H9 (cell line): Measurements from ENCODE around the gene DHPS. TPM values are rescaled to one million over a fixed set of nuclear protein-coding genes. Genes with fewer than 3 reads are reported as not detected.

Source experiments
- DNase-seq: peaks from one replicate; pipeline ENCODE4 v3.0.0-alpha.2; 2017
- H2AFZ ChIP-seq: one replicate; pipeline ENCODE4 v1.6.1; 2013; ENCODE audit warnings: mild to moderate bottlenecking, low read length, control low read depth, moderate library complexity
- H2AK5ac ChIP-seq: 2 replicates; pipeline ENCODE4 v1.6.1; 2013; ENCODE audit warnings: low read length, control low read depth, mixed read lengths; ENCODE audit not compliant: insufficient read length
- H2BK120ac ChIP-seq: one replicate; pipeline ENCODE4 v1.6.1; 2013; ENCODE audit warnings: low read depth, mild to moderate bottlenecking, low read length, control low read depth, inconsistent platforms; ENCODE audit not compliant: poor library complexity, severe bottlenecking
- H2BK12ac ChIP-seq: 2 replicates; pipeline ENCODE4 v1.6.1; 2013; ENCODE audit warnings: low read length, control low read depth, mixed read lengths, low read depth; ENCODE audit not compliant: insufficient read length
- H2BK15ac ChIP-seq: 2 replicates; pipeline ENCODE4 v1.6.1; 2013; ENCODE audit warnings: low read depth, low read length, control low read depth
- H2BK20ac ChIP-seq: one replicate; pipeline ENCODE4 v1.6.1; 2013; ENCODE audit warnings: low read depth, mild to moderate bottlenecking, low read length, control low read depth, inconsistent platforms; ENCODE audit not compliant: poor library complexity, severe bottlenecking
- H2BK5ac ChIP-seq: 2 replicates; pipeline ENCODE4 v1.6.1; 2013; ENCODE audit warnings: low read length, control low read depth, mixed read lengths; ENCODE audit not compliant: insufficient read length
- H3K14ac ChIP-seq: 2 replicates; pipeline ENCODE4 v1.6.1; 2013; ENCODE audit warnings: low read length, control low read depth; ENCODE audit not compliant: insufficient read depth
- H3K18ac ChIP-seq: 2 replicates; pipeline ENCODE4 v1.6.1; 2013; ENCODE audit warnings: low read depth, mild to moderate bottlenecking, mixed read lengths, low read length, control low read depth; ENCODE audit not compliant: insufficient read length
- H3K23ac ChIP-seq: 2 replicates; pipeline ENCODE4 v1.6.1; 2013; ENCODE audit warnings: low read length, control low read depth, mixed read lengths, low read depth; ENCODE audit not compliant: insufficient read length
- H3K23me2 ChIP-seq: 2 replicates; pipeline ENCODE4 v1.6.1; 2013; ENCODE audit warnings: low read depth, mild to moderate bottlenecking, mixed read lengths, low read length, control low read depth; ENCODE audit not compliant: insufficient read length, poor library complexity, severe bottlenecking
- H3K27ac ChIP-seq: 2 replicates; pipeline ENCODE4 v1.5.1; 2013; ENCODE audit warnings: low read length, control low read depth, mixed read lengths, low read depth; ENCODE audit not compliant: insufficient read length
- H3K27me3 ChIP-seq: 2 replicates; pipeline ENCODE4 v1.6.1; 2013; ENCODE audit warnings: low read length, control low read depth, inconsistent platforms; ENCODE audit not compliant: insufficient read depth
- H3K4ac ChIP-seq: 2 replicates; pipeline ENCODE4 v1.6.1; 2013; ENCODE audit warnings: low read depth, mild to moderate bottlenecking, control low read depth, inconsistent platforms, low read length, moderate library complexity
- H3K4me1 ChIP-seq: 2 replicates; pipeline ENCODE4 v1.6.1; 2013; ENCODE audit warnings: low read length, control low read depth, inconsistent platforms; ENCODE audit not compliant: insufficient read depth
- H3K4me2 ChIP-seq: 2 replicates; pipeline ENCODE4 v1.6.1; 2013; ENCODE audit warnings: low read length, control low read depth, mixed read lengths; ENCODE audit not compliant: insufficient read length, insufficient read depth
- H3K56ac ChIP-seq: 2 replicates; pipeline ENCODE4 v1.6.1; 2013; ENCODE audit warnings: low read depth, mild to moderate bottlenecking, mixed read lengths, low read length, control low read depth; ENCODE audit not compliant: insufficient read length
- H3K79me1 ChIP-seq: 2 replicates; pipeline ENCODE4 v1.6.1; 2013; ENCODE audit warnings: low read depth, mild to moderate bottlenecking, moderate library complexity, low read length, control low read depth, inconsistent platforms; ENCODE audit not compliant: insufficient read depth, poor library complexity, severe bottlenecking
- H3K79me2 ChIP-seq: 2 replicates; pipeline ENCODE4 v1.6.1; 2013; ENCODE audit warnings: low read length, control low read depth, inconsistent platforms; ENCODE audit not compliant: insufficient read depth
- H3K9ac ChIP-seq: 2 replicates; pipeline ENCODE4 v1.6.1; 2013; ENCODE audit warnings: low read length, control low read depth, mixed read lengths; ENCODE audit not compliant: insufficient read length; ENCODE audit errors: extremely low read depth
- H3K9me3 ChIP-seq: one replicate; pipeline ENCODE4 v1.6.1; 2013; ENCODE audit warnings: low read depth, low read length, inconsistent platforms; ENCODE audit not compliant: control insufficient read depth
- H3T11ph ChIP-seq: one replicate; pipeline ENCODE4 v1.6.1; 2013; ENCODE audit warnings: mild to moderate bottlenecking, low read length, control low read depth, inconsistent platforms
- H4K20me1 ChIP-seq: one replicate; pipeline ENCODE4 v1.6.1; 2013; ENCODE audit not compliant: control insufficient read depth, insufficient read length, insufficient read depth
- H4K5ac ChIP-seq: 2 replicates; pipeline ENCODE4 v1.6.1; 2013; ENCODE audit warnings: low read depth, mild to moderate bottlenecking, mixed read lengths, low read length, control low read depth; ENCODE audit not compliant: insufficient read length
- H4K8ac ChIP-seq: replicated peaks from 2 replicates; pipeline ENCODE4 v1.6.1; 2013; ENCODE audit warnings: low read length, control low read depth, mixed read lengths, low read depth; ENCODE audit not compliant: insufficient read length
- H4K91ac ChIP-seq: 2 replicates; pipeline ENCODE4 v1.6.1; 2013; ENCODE audit warnings: low read depth, mild to moderate bottlenecking, moderate library complexity, mixed read lengths, low read length, control low read depth; ENCODE audit not compliant: insufficient read length
- H3K27ac Mint-ChIP-seq, 3 experiments: 2 replicates in 2 of 3; 3 replicates in 1 of 3; pipeline ENCODE4 v1.8.0; 2020 to 2021; ENCODE audit warnings: mixed read lengths in 3 of 3, mild to moderate bottlenecking in 1 of 3, moderate library complexity in 1 of 3
- H3K27me3 Mint-ChIP-seq: 2 replicates; pipeline ENCODE4 v1.8.0; 2021; ENCODE audit warnings: low read depth, mild to moderate bottlenecking, moderate library complexity, mixed read lengths
- H3K36me3 Mint-ChIP-seq, 3 experiments: 2 replicates in 2 of 3; 3 replicates in 1 of 3; pipeline ENCODE4 v1.8.0; 2020 to 2021; ENCODE audit warnings: low read depth in 3 of 3, mixed read lengths in 3 of 3; ENCODE audit not compliant: insufficient read depth in 1 of 3
- H3K4me1 Mint-ChIP-seq, 2 experiments: 2 replicates each; pipeline ENCODE4 v1.8.0; 2020; ENCODE audit warnings: mixed read lengths in 2 of 2
- H3K4me3 Mint-ChIP-seq, 2 experiments: 2 replicates in 1 of 2; 3 replicates in 1 of 2; pipeline ENCODE4 v1.8.0; 2020 to 2021; ENCODE audit warnings: mild to moderate bottlenecking in 2 of 2, mixed read lengths in 2 of 2, moderate library complexity in 1 of 2
- H3K9me3 Mint-ChIP-seq, 2 experiments: 2 replicates in 1 of 2; 3 replicates in 1 of 2; pipeline ENCODE4 v1.8.0; 2020; ENCODE audit warnings: mild to moderate bottlenecking in 2 of 2, mixed read lengths in 2 of 2, moderate library complexity in 1 of 2
- CTCF ChIP-seq: fragments of 200-600 bp; sonication (generic); conservative IDR thresholded peaks from 3 replicates; pipeline ENCODE4 v1.8.0; 2021; ENCODE audit warnings: antibody characterized with exemption, mild to moderate bottlenecking
- WGBS: extraction: QIAGEN DNeasy Blood & Tissue Kit; methylation state at CpG from one replicate; pipeline ENCODE4 v1.1.7; 2013; ENCODE audit warnings: missing lambda C conversion rate, low lambda C conversion rate, mixed read lengths; ENCODE audit not compliant: insufficient read length; ENCODE audit errors: extremely low coverage; 5-methylcytosine and 5-hydroxymethylcytosine counted together
- total RNA-seq: library from RNA; stranded (reverse); gene quantifications from 2 replicates; pipeline ENCODE4 v1.2.1, GENCODE V29; 2021

The DHPS gene
- total RNA-seq, 1 experiment from 2014 or later, result 94.9 TPM

GRCh38 chr19:12695514-12695913, 13.8 kb upstream of the DHPS start:
- Histone ChIP-seq H3K23me2 (peaks cover 4% of the 10 kb centered on the region), H2BK20ac (no peak overlapping the region), H3K23ac (no peak overlapping the region), H3K4me1 (0 out of 2 replicates have a peak, but pooled peaks cover 2% of the 10 kb centered on the region), H2BK5ac (no peak overlapping the region), H3K27ac (no peak overlapping the region), H3K4me2 (peak overlapping the region; percentile 81), H3K9ac (no peak overlapping the region), H3K56ac (no peak overlapping the region), H4K5ac (no peak overlapping the region), H2BK12ac (no peak overlapping the region), H3K4ac (no peak overlapping the region), H2AK5ac (no peak overlapping the region), H3K79me2 (no peaks in the 10 kb centered on the region), H3K9me3 (no peaks in the 10 kb centered on the region), H3K79me1 (no peaks in the 10 kb centered on the region), H4K91ac (no peak overlapping the region), H3K18ac (no peak overlapping the region), H4K8ac (no peak overlapping the region), H3K14ac (no peak overlapping the region), H3K27me3 (no peaks in the 10 kb centered on the region), H2BK120ac (no peak overlapping the region), H3T11ph (no peak overlapping the region), H4K20me1 (peaks cover 3% of the 10 kb centered on the region), H2AFZ (no peak overlapping the region), H2BK15ac (no peak overlapping the region)
- Mint-ChIP-seq H3K36me3 (peaks cover 2 to 22% (median 14%) of the 10 kb centered on the region in 3 experiments; a peak in 6 of 7 replicates), H3K4me3 (peak overlapping the region; percentile 82 to 89), H3K4me1 (0 out of 4 replicates have a peak, but pooled peaks cover 0 to 2% of the 10 kb centered on the region in 2 experiments), H3K27me3 (no peaks in the 10 kb centered on the region; the same call in 1 of the 2 replicates), H3K27ac (peak overlapping the region in 1 of 3 experiments; percentile 70; a peak in 1 of 7 replicates), H3K9me3 (no peaks in the 10 kb centered on the region)
- TF ChIP-seq CTCF, result no peak
- DNase-seq, result no peak
- no CpG with 5 or more reads among the region's 1 CpG for WGBS
